ENCODE data around the gene TNPO3. TPM values are rescaled to one million over a fixed set of nuclear protein-coding genes. Genes with fewer than 3 reads are reported as not detected.

TNPO3 gene
- total RNA-seq, 2 experiments from 2014 or later, result 44.3 to 48.1 TPM

GRCh38 chr7:128937647-128938543 lies 117.0 kb downstream of the TNPO3 start, which contains the start of gene IRF5:
Gene IRF5 (plus strand): TSS chr7:128937927. CDS start chr7:128942082, 4,155 bp downstream.
- peaks cover 43% of the 10 kb centered on the region for H3K4me1 Mint-ChIP-seq
- no peak for DNase-seq
- peak within 1 kb of the TSS; percentile 83 for H3K4me3 Mint-ChIP-seq
- H3K27ac Mint-ChIP-seq, result peak within 1 kb of the TSS; percentile 74
- H3K36me3 Mint-ChIP-seq (ENCODE audit: low read depth), result peaks cover 4% of the 10 kb centered on the region
- H3K27me3 Mint-ChIP-seq, result peaks cover 22% of the 10 kb centered on the region
- CTCF ChIA-PET, result no interaction called here
- no peaks in the 10 kb centered on the region for H3K9me3 Mint-ChIP-seq
- POLR2A ChIA-PET, result no interaction called here

- POLR2A ChIA-PET, result no interaction called here
- H3K36me3 Mint-ChIP-seq (ENCODE audit: low read depth), result peaks cover 4% of the 10 kb centered on the region
- peaks cover 49% of the 10 kb centered on the region for H3K4me1 Mint-ChIP-seq
- H3K27me3 Mint-ChIP-seq, result peaks cover 20% of the 10 kb centered on the region
- H3K4me3 Mint-ChIP-seq, result peak overlapping the region; percentile 69
- H3K9me3 Mint-ChIP-seq, result no peaks in the 10 kb centered on the region
- no peak for DNase-seq
- CTCF ChIA-PET, result no interaction called here
- H3K27ac Mint-ChIP-seq, result peak overlapping the region; percentile 74
Observed at GRCh38 chr7:128937271-128937646, 117.7 kb downstream of the TNPO3 start.

GRCh38 chr7:128936798-128937197 lies 118.1 kb downstream of the TNPO3 start:
- H3K9me3 Mint-ChIP-seq, result no peaks in the 10 kb centered on the region
- H3K27me3 Mint-ChIP-seq, result peaks cover 20% of the 10 kb centered on the region
- peak overlapping the region; percentile 74 for H3K27ac Mint-ChIP-seq
- CTCF ChIA-PET, result interaction anchor here (0.6 kb wide), 1 partner anchor 420 kb away, joined by 3 read pairs; no protein-coding TSS in a partner anchor
- no peak for DNase-seq
- POLR2A ChIA-PET, result no interaction called here
- peaks cover 49% of the 10 kb centered on the region for H3K4me1 Mint-ChIP-seq
- H3K4me3 Mint-ChIP-seq, result peak overlapping the region; percentile 69
- peaks cover 4% of the 10 kb centered on the region for H3K36me3 Mint-ChIP-seq (ENCODE audit: low read depth)

GRCh38 chr7:128935342-128935730 lies 119.6 kb downstream of the TNPO3 start:
- DNase-seq, result no peak
- H3K9me3 Mint-ChIP-seq, result no peaks in the 10 kb centered on the region
- H3K27ac Mint-ChIP-seq, result no peak overlapping the region
- POLR2A ChIA-PET, result no interaction called here
- peaks cover 20% of the 10 kb centered on the region for H3K27me3 Mint-ChIP-seq
- peaks cover 36% of the 10 kb centered on the region for H3K4me1 Mint-ChIP-seq
- H3K36me3 Mint-ChIP-seq (ENCODE audit: low read depth), result peaks cover 4% of the 10 kb centered on the region
- no peak overlapping the region for H3K4me3 Mint-ChIP-seq
- CTCF ChIA-PET, result no interaction called here

GRCh38 chr7:128934361-128935341 lies 120.3 kb downstream of the TNPO3 start:
- ChIA-PET CTCF (interaction anchor here (1.6 to 2.0 kb wide), 2 partner anchors 71 to 120 kb away, joined by 5 read pairs; partner anchors contain the start of gene TNPO3), POLR2A (no interaction called here)
- Mint-ChIP-seq H3K9me3 (no peaks in the 10 kb centered on the region), H3K27me3 (peaks cover 20% of the 10 kb centered on the region), H3K4me3 (no peak overlapping the region), H3K27ac (no peak overlapping the region), H3K36me3 (ENCODE audit: low read depth) (peaks cover 4% of the 10 kb centered on the region), H3K4me1 (peaks cover 29% of the 10 kb centered on the region)
- DNase-seq, result no peak

GRCh38 chr7:128933180-128933891 lies 121.6 kb downstream of the TNPO3 start:
- peak; percentile 62 for DNase-seq
- CTCF ChIA-PET, result interaction anchor here (0.6 to 2.0 kb wide), 12 partner anchors 11 to 1538 kb away, joined by 3 to 6 read pairs (median 4); partner anchors contain the start of gene TNPO3

GRCh38 chr7:128932862-128933179 lies 122.1 kb downstream of the TNPO3 start:
- Mint-ChIP-seq H3K4me1 (peaks cover 22% of the 10 kb centered on the region), H3K27ac (peak overlapping the region; percentile 2), H3K4me3 (no peak overlapping the region), H3K36me3 (ENCODE audit: low read depth) (peaks cover 2% of the 10 kb centered on the region), H3K27me3 (peaks cover 15% of the 10 kb centered on the region), H3K9me3 (no peaks in the 10 kb centered on the region)
- no peak for DNase-seq
- ChIA-PET CTCF (interaction anchor here (0.6 to 2.0 kb wide), 12 partner anchors 11 to 473 kb away, joined by 3 to 7 read pairs (median 4); partner anchors contain the start of gene TNPO3), POLR2A (interaction anchor here (0.6 kb wide), 1 partner anchor 110 kb away, joined by 9 read pairs; no protein-coding TSS in a partner anchor)

More at GRCh38 chr7:128933180-128933891, 121.6 kb downstream of the TNPO3 start:
- peaks cover 2% of the 10 kb centered on the region for H3K36me3 Mint-ChIP-seq (ENCODE audit: low read depth)
- H3K4me3 Mint-ChIP-seq, result no peak overlapping the region
- POLR2A ChIA-PET, result interaction anchor here (0.6 kb wide), 1 partner anchor 110 kb away, joined by 9 read pairs; no protein-coding TSS in a partner anchor
- peak overlapping the region; percentile 87 for H3K27ac Mint-ChIP-seq
- H3K27me3 Mint-ChIP-seq, result peaks cover 16% of the 10 kb centered on the region
- no peaks in the 10 kb centered on the region for H3K9me3 Mint-ChIP-seq
- H3K4me1 Mint-ChIP-seq, result peaks cover 22% of the 10 kb centered on the region

- Mint-ChIP-seq H3K27ac (peak overlapping the region; percentile 68), H3K36me3 (ENCODE audit: low read depth) (peaks cover 2% of the 10 kb centered on the region), H3K9me3 (no peaks in the 10 kb centered on the region), H3K4me1 (peaks cover 19% of the 10 kb centered on the region), H3K4me3 (no peak overlapping the region), H3K27me3 (peaks cover 12% of the 10 kb centered on the region)
- ChIA-PET POLR2A (interaction anchor here (0.6 kb wide), 1 partner anchor 109 kb away, joined by 9 read pairs; no protein-coding TSS in a partner anchor), CTCF (interaction anchor here (0.6 to 1.6 kb wide), 9 partner anchors 10 to 458 kb away, joined by 3 to 7 read pairs (median 5); no protein-coding TSS in a partner anchor)
- no peak for DNase-seq
Observed at GRCh38 chr7:128931965-128932861, 122.7 kb downstream of the TNPO3 start.

GRCh38 chr7:128931190-128931798 lies 123.6 kb downstream of the TNPO3 start:
- ChIA-PET POLR2A (no interaction called here), CTCF (interaction anchor here (1.2 kb wide), 1 partner anchor 9 kb away, joined by 4 read pairs; no protein-coding TSS in a partner anchor)
- Mint-ChIP-seq H3K27ac (no peak overlapping the region), H3K36me3 (ENCODE audit: low read depth) (peaks cover 2% of the 10 kb centered on the region), H3K4me1 (peaks cover 15% of the 10 kb centered on the region), H3K9me3 (no peaks in the 10 kb centered on the region), H3K27me3 (peaks cover 6% of the 10 kb centered on the region), H3K4me3 (no peak overlapping the region)
- no peak for DNase-seq

GRCh38 chr7:128928882-128929788 lies 125.8 kb downstream of the TNPO3 start:
- H3K27ac Mint-ChIP-seq, result no peak overlapping the region
- H3K4me3 Mint-ChIP-seq, result no peak overlapping the region
- no peaks in the 10 kb centered on the region for H3K9me3 Mint-ChIP-seq
- DNase-seq, result no peak
- peaks cover 7% of the 10 kb centered on the region for H3K27me3 Mint-ChIP-seq
- peaks cover 2% of the 10 kb centered on the region for H3K36me3 Mint-ChIP-seq (ENCODE audit: low read depth)
- POLR2A ChIA-PET, result no interaction called here
- CTCF ChIA-PET, result interaction anchor here (0.7 to 0.8 kb wide), 2 partner anchors 15 to 130 kb away, joined by 3 read pairs; no protein-coding TSS in a partner anchor
- H3K4me1 Mint-ChIP-seq, result peaks cover 15% of the 10 kb centered on the region
